Heart left ventricle (tissue), 16 donors: ENCODE measurements around the gene CDH6. TPM values are rescaled to one million over a fixed set of nuclear protein-coding genes. Genes with fewer than 3 reads are reported as not detected.

Source experiments
- ATAC-seq, 4 donors: fragments of 200-7000 bp; cut with Tn5 transposase; one replicate each; pipeline ENCODE4 v1.9.1; 2020 to 2022; ENCODE audit warnings: moderate library complexity in 4 of 4, mild to moderate bottlenecking in 3 of 4, moderate number of reproducible peaks in 1 of 4
- DNase-seq, 5 donors: peaks; one replicate each; pipeline ENCODE4 v3.0.0-alpha.2; 2020
- H3K27ac ChIP-seq, 12 donors: fragments of 200-600 bp; sonication (generic) in 4 of 12; one replicate each; pipeline versions ENCODE4 v1.5.0 to v1.8.0; 2016 to 2022; ENCODE audit warnings: mild to moderate bottlenecking in 2 of 12
- H3K27me3 ChIP-seq, 9 donors: fragments of 200-600 bp; sonication (generic) in 2 of 9; one replicate each; pipeline versions ENCODE4 v1.5.1 to v1.8.0; 2016 to 2022; ENCODE audit warnings: mild to moderate bottlenecking in 3 of 9
- H3K36me3 ChIP-seq, 9 donors: fragments of 200-600 bp; sonication (generic) in 2 of 9; one replicate each; pipeline versions ENCODE4 v1.5.0 to v1.8.0; 2018 to 2022; ENCODE audit warnings: mild to moderate bottlenecking in 2 of 9
- H3K4me1 ChIP-seq, 12 donors: fragments of 200-600 bp; sonication (generic) in 4 of 12; one replicate each; pipeline versions ENCODE4 v1.5.0 to v1.8.0; 2016 to 2022; ENCODE audit warnings: mild to moderate bottlenecking in 3 of 12
- H3K4me3 ChIP-seq, 12 donors: fragments of 200-600 bp; sonication (generic) in 4 of 12; one replicate each; pipeline versions ENCODE4 v1.5.0 to v1.8.0; 2017 to 2022; ENCODE audit warnings: mild to moderate bottlenecking in 9 of 12, moderate library complexity in 4 of 12
- H3K9me3 ChIP-seq, 12 donors: fragments of 200-600 bp; sonication (generic) in 4 of 12; one replicate each; pipeline versions ENCODE4 v1.5.0 to v1.8.0; 2016 to 2022; ENCODE audit warnings: mild to moderate bottlenecking in 1 of 12
- CTCF ChIP-seq, 12 donors: fragments of 200-600 bp; sonication (generic) in 4 of 12; IDR thresholded peaks; one replicate each; pipeline versions ENCODE4 v1.5.0 to v1.8.0; 2018 to 2022; ENCODE audit warnings: antibody characterized with exemption in 12 of 12, mild to moderate bottlenecking in 5 of 12
- POLR2A ChIP-seq, 2 donors: fragments of 450-650 bp; IDR thresholded peaks; one replicate each; pipeline ENCODE4 v1.6.1; 2017; ENCODE audit warnings: antibody characterized with exemption in 2 of 2, mild to moderate bottlenecking in 2 of 2, moderate library complexity in 2 of 2
- WGBS, 4 donors: extraction: QIAGEN DNeasy Blood & Tissue Kit in 2 of 4; methylation state at CpG; one replicate each; pipeline versions ENCODE4 v1.1.5 to v1.1.7; 2013 to 2018; 5-methylcytosine and 5-hydroxymethylcytosine counted together
- intact Hi-C, 10 donors: fragments of 100-400 bp; cut with DNase I; formaldehyde crosslinking; loops; one replicate each; pipeline versions ENCODE4 v1.11.1 to v1.14.2; 2022
- polyA plus RNA-seq, 2 donors: library from polyadenylated mRNA; stranded (reverse); fragments of 200-250 nt; gene quantifications; one replicate each; pipeline ENCODE4 v1.2.3, GENCODE V29; 2013
- total RNA-seq, 9 donors: library from RNA; depleted of rRNA in 2 of 9; stranded (reverse); fragments of >200 nt in 2 of 9; fragmentation: NEBNext Ultra II Directional in 3 of 9; extraction: Animal tissue kit (Norgen Biotek cat#: 25700) in 3 of 9; gene quantifications; one replicate each; pipeline versions ENCODE4 v1.1.0 to v1.2.4, GENCODE V29; 2016 to 2023
- donor health status: ischemic (EF 13 %, LVEDD 7.1; RV severe dilation, severe dysfunction).
- donor health status: healthy with polysubstance abuse.
- donor health status: DM: no; HTN: yes; CAD: no.
- donor health status: DM: no; HTN: no; CAD: no.
- donor health status: ischemic (EF 25% LVEDD 6.9; RV normal size, moderate dysfunction).
- donor health status: ischemic (EF 25% LVEDD 5.7; RV mildly dilated, moderate dysfunction).
- donor health status: healthy.
- donor health status: DM: yes; HTN: yes; CAD: no.
- donor health status: ischemic (EF 35%, LVEDD 5.7; RV mildly dilated, moderate dysfunction).
- donor health status: nonischemic (EF 11% LVEDD 7.7; RV severe dilation, severe dysfunction).
- donor health status: DM: yes; HTN: yes; CAD: no.
- donor health status: PGD.
- donor health status: ischemic (EF 29% LVEDD 5.4; RV normal size, mild dysfunction).
- donor health status: nonischemic (EF 23%, LVEDD 6.1; RV moderate dilation, normal function).

CDH6 gene
- total and polyA plus RNA-seq, 11 donors: 0.83 to 5.4 (median 3.1) TPM

GRCh38 chr5:31329715-31330114 lies 136.2 kb downstream of the CDH6 start:
- H3K4me1 ChIP-seq: no peaks in the 10 kb centered on the region
- intact Hi-C loops: no loop called here
- DNase-seq (no peak), ATAC-seq (no peak)
- WGBS, 4 donors: 78 to 97% (median 90%) methylated on average over 2 of the region's 2 CpGs
- H3K9me3 ChIP-seq: no peaks in the 10 kb centered on the region
- no peaks in the 10 kb centered on the region for H3K27me3 ChIP-seq
- no peak overlapping the region for H3K4me3 ChIP-seq
- TF ChIP-seq CTCF (IDR thresholded peaks at IDR 0.05) (no peak), POLR2A (IDR thresholded peaks at IDR 0.05) (no peak)
- H3K36me3 ChIP-seq: no peaks in the 10 kb centered on the region
- no peak overlapping the region for H3K27ac ChIP-seq

GRCh38 chr5:31332160-31332559 lies 138.7 kb downstream of the CDH6 start:
- 81 to 88% (median 86%) methylated on average over 2 of the region's 2 CpGs for WGBS, 4 donors
- H3K27me3 ChIP-seq: no peaks in the 10 kb centered on the region

DNA sequence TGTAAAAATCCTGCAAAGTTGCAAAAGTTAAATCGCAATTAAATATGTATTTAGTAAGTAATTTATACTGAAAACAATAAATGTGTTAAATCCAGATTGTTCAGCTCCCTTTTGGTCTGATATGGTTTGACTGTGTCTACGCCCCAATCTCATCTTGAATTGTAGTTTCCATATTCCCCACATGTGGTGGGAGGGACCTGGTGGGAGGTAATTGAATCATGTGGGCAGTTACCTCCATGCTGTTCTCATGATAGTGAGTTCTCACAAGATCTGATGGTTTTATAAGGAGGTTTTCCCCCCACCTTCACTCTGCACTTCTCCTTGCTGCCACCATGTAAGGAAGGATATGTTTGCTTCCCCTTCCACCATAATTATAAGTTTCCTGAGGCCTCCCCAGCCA lies 140.0 kb downstream of the CDH6 start:
- H3K4me3 ChIP-seq: no peak overlapping the region
- DNase-seq (no peak), ATAC-seq (no peak)
- H3K27ac ChIP-seq: no peak overlapping the region
- intact Hi-C loops: no loop called here
- H3K27me3 ChIP-seq: no peaks in the 10 kb centered on the region
- 81 to 95% (median 88%) methylated on average over 2 of the region's 2 CpGs for WGBS, 4 donors
- no peaks in the 10 kb centered on the region for H3K9me3 ChIP-seq
- no peaks in the 10 kb centered on the region for H3K4me1 ChIP-seq
- TF ChIP-seq CTCF (IDR thresholded peaks at IDR 0.05) (no peak), POLR2A (IDR thresholded peaks at IDR 0.05) (no peak)
- no peaks in the 10 kb centered on the region for H3K36me3 ChIP-seq

More at GRCh38 chr5:31332160-31332559, 138.7 kb downstream of the CDH6 start:
- no peak for ATAC-seq
- no peak overlapping the region for H3K4me3 ChIP-seq
- no peaks in the 10 kb centered on the region for H3K9me3 ChIP-seq
- DNase-seq: no peak
- H3K4me1 ChIP-seq: no peaks in the 10 kb centered on the region
- no peaks in the 10 kb centered on the region for H3K36me3 ChIP-seq
- intact Hi-C loops: no loop called here
- TF ChIP-seq POLR2A (IDR thresholded peaks at IDR 0.05) (no peak), CTCF (IDR thresholded peaks at IDR 0.05) (no peak)
- H3K27ac ChIP-seq: no peak overlapping the region

DNA sequence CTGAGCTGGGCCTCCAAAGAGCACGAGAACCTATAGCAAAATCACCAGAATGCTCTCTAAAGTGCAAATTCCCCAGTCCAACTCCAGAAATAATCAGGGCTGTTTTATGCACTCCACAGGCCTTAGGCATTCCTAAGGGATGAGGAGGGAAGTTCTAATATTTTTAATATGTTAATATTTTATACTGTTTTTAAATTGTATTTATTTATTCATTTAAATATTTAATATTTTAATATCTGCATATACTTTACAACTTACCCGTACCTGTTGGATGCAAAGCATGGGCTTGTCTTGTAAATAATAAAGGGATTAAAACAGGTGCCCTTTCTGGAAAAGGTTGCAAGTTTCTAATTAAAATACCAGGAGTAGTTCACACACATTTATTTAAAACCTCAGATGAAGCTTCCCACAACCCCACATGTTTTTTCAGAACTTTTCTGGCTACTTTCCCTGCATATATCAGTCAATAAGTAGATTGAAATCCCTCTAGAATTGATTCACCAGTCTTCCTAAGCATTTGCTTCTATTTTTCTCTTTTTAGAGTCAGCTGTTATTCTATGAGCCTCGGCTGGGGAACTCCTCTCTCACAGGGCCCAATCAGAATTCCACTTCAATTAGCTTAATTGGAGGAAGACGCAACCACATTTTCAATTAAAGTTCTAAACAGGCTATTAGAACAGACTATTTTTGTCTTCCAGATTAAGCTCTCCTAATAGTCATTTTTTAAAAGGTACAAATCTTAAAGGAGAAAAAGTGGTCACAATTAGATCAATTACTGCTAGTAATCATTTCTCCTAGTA lies 140.8 kb downstream of the CDH6 start:
- TF ChIP-seq POLR2A (IDR thresholded peaks at IDR 0.05) (no peak), CTCF (IDR thresholded peaks at IDR 0.05) (no peak)
- intact Hi-C loops: no loop called here
- 68 to 74% (median 70%) methylated on average over 4 of the region's 4 CpGs for WGBS, 4 donors
- Histone ChIP-seq H3K4me1 (no peaks in the 10 kb centered on the region), H3K27ac (no peak overlapping the region), H3K4me3 (no peak overlapping the region), H3K9me3 (no peaks in the 10 kb centered on the region), H3K36me3 (no peaks in the 10 kb centered on the region), H3K27me3 (no peaks in the 10 kb centered on the region)
- no peak for ATAC-seq
- DNase-seq: no peak
